IPS-15b (cell line): Measurements from ENCODE around the gene TMEM218.

Source experiments
- H3K27me3 ChIP-seq: one replicate; pipeline ENCODE4 v1.6.1; 2013; ENCODE audit warnings: low read length; ENCODE audit not compliant: control insufficient read depth, insufficient read depth
- H3K36me3 ChIP-seq: one replicate; pipeline ENCODE4 v1.6.1; 2013; ENCODE audit warnings: low read length; ENCODE audit not compliant: control insufficient read depth, insufficient read depth
- H3K4me1 ChIP-seq: one replicate; pipeline ENCODE4 v1.6.1; 2013; ENCODE audit warnings: mild to moderate bottlenecking, low read length; ENCODE audit not compliant: control insufficient read depth, insufficient read depth
- H3K4me3 ChIP-seq: one replicate; pipeline ENCODE4 v1.5.1; 2013; ENCODE audit warnings: low read depth, low read length
- H3K9ac ChIP-seq: one replicate; pipeline ENCODE4 v1.6.1; 2013; ENCODE audit warnings: low read depth, mild to moderate bottlenecking, low read length
- H3K9me3 ChIP-seq: one replicate; pipeline ENCODE4 v1.6.1; 2013; ENCODE audit warnings: mild to moderate bottlenecking, low read length; ENCODE audit not compliant: control insufficient read depth, insufficient read depth

The TMEM218 gene

DNA sequence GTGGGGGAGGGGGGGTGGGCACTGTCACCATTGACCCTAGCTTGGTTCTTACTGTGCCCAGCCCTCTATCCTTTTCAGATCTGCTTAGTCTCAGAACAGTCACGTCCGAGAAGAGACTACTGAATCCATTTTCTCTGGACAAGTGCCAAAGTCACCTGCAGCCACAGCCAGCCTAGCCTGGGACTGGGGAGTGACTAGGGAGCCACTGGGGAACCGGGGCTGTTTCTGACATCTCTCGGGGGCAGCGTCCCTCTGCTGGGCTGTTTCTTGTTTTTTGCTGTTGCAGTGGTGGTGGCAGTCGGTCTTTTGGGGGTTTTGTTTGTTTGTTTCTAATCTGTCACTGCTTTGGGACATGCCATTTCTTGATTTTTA is 39.6 kb downstream of the TMEM218 start:
- no peaks in the 10 kb centered on the region for H3K4me1 ChIP-seq
- H3K27me3 ChIP-seq, result peaks cover 2% of the 10 kb centered on the region
- H3K9me3 ChIP-seq, result no peaks in the 10 kb centered on the region
- H3K9ac ChIP-seq, result no peak overlapping the region
- no peak overlapping the region for H3K4me3 ChIP-seq
- H3K36me3 ChIP-seq, result no peaks in the 10 kb centered on the region

DNA sequence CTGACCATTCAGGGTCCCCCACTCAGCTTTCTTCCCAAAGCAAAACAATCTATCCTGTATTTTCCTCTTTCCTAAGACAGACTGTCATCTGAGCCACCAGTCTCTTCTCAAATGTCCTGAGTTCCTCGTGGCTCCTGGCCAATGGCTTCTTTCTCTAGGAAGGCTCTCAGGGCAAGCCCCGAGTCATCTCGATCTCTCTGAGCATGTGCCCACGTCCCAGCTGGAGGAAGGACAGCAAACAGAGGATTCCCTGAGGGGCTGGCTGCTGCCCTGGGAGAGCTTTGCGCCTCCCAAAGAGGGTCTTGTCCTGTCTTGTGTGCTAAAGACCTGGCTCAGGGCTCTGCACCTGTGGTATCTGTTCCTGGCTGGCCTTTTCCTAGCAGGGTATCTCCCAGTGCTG is 40.0 kb downstream of the TMEM218 start:
- no peaks in the 10 kb centered on the region for H3K4me1 ChIP-seq
- H3K36me3 ChIP-seq, result no peaks in the 10 kb centered on the region
- no peaks in the 10 kb centered on the region for H3K9me3 ChIP-seq
- no peak overlapping the region for H3K4me3 ChIP-seq
- H3K9ac ChIP-seq, result no peak overlapping the region
- H3K27me3 ChIP-seq, result peaks cover 2% of the 10 kb centered on the region

DNA sequence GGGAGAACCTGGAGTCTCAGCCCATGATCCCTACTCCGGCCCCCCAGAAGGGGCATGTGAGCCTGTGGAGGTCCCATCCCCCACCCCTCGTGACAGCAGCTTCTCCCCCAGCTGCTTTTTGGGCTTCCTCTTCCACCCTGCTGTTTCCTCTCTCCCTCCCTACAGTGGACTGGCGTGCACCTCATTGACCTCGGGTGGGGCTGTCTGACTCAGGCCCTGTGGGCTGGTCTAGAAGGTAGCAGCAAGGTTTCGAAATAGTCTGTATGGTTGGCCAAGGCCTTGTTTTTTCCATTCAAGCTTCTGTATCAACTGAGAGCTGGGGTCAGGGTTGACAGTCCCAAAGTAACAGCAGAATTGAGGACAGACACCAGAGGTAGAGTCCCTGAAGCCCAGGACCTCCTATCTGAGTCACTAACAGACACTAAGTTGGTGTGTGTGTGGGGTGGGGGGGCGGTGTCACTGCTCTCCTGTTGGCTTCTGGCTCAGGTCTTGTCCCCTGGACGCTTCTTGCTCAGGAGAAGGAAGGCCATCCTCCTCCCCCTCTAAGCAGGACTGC is 40.6 kb downstream of the TMEM218 start:
- peaks cover 6% of the 10 kb centered on the region for H3K27me3 ChIP-seq

DNA sequence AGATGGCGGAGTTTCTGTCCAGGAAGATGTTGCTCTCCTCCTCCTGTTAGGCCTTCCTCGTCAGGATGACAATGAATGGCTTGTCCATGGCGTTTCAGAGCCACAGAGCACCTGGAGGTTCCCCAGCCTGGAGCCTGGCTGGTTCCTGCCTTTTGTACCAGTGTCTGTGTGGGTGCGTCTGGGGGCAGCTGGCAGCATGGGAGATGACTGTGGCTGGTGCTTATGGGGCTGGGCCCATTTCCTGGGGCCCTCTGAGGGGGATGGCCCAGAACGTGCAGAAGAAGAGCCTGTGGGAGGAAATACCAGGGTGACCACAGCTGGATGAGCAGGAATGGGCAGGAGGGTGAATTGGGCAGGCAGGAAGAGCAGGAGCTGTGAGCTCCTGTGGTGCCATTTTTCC is 41.6 kb downstream of the TMEM218 start:
- Histone ChIP-seq H3K9ac (no peak overlapping the region), H3K9me3 (no peaks in the 10 kb centered on the region), H3K36me3 (no peaks in the 10 kb centered on the region), H3K4me3 (no peak overlapping the region), H3K27me3 (peaks cover 13% of the 10 kb centered on the region), H3K4me1 (no peaks in the 10 kb centered on the region)

More for the DNA sequence above, 40.6 kb downstream of the TMEM218 start:
- Histone ChIP-seq H3K4me3 (no peak overlapping the region), H3K9me3 (no peaks in the 10 kb centered on the region), H3K9ac (no peak overlapping the region), H3K36me3 (no peaks in the 10 kb centered on the region), H3K4me1 (no peaks in the 10 kb centered on the region)

DNA sequence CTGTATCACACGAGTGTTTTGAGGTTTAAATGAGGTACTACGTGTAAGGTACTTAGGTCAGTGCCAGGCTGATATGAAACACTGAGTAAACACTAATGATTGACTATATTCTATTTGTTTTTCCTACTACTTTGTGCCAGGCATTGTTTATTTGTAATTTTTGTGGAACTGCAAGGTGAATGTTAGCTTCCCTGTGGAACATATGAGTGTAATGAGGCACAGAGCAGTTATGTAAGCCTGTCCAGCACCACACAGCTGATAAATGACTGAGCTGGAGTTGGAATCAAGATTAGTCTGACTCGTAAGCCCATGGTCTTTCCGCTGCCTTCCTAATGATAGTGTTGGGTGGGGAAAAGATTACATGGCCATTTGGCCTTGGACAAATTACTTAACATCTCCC is 42.4 kb downstream of the TMEM218 start:
- Histone ChIP-seq H3K4me3 (no peak overlapping the region), H3K27me3 (peaks cover 20% of the 10 kb centered on the region), H3K36me3 (no peaks in the 10 kb centered on the region), H3K9me3 (no peaks in the 10 kb centered on the region), H3K9ac (no peak overlapping the region), H3K4me1 (no peaks in the 10 kb centered on the region)

DNA sequence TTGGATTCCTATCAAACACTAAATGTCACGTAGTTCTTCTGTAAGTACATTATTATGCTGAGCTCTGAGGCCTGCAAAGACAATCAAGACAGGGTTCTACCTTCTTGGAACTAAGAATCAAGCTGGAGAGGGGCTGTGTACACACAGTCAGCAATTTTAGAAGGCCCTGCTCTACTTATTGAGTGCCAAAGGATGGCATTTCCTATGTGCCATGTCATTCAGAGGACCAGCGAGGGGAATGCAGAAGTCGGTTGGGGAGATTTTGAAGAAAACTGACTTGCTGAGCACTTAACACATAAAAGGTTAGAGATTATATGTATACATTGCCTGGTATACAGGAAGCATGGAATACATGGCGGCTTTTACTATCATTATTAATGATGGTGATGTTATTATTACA is 43.1 kb downstream of the TMEM218 start:
- H3K36me3 ChIP-seq, result no peaks in the 10 kb centered on the region
- no peaks in the 10 kb centered on the region for H3K9me3 ChIP-seq
- H3K9ac ChIP-seq, result no peak overlapping the region
- peaks cover 21% of the 10 kb centered on the region for H3K27me3 ChIP-seq
- H3K4me3 ChIP-seq, result no peak overlapping the region
- H3K4me1 ChIP-seq, result no peaks in the 10 kb centered on the region

DNA sequence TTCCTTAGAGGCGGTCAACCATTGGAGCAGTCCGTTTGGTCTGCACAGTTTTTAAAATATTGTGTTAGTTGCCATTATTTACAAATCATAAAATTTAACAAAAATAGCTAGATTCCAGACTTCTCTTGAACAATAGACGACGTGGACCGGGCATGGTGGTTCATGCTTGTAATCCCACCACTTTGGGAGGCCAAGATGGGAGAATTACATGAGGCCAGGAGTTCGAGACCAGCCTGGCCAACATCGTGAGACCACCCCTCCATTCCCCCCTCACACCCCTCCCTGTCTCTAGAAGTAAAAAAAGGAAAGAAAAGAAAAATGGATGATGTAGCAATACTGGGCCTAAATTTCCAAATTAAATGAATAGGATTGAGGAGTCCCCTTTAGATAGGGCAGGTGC is 47.4 kb downstream of the TMEM218 start:
- H3K9ac ChIP-seq, result no peak overlapping the region
- no peaks in the 10 kb centered on the region for H3K9me3 ChIP-seq
- no peaks in the 10 kb centered on the region for H3K36me3 ChIP-seq
- H3K27me3 ChIP-seq, result peaks cover 46% of the 10 kb centered on the region
- H3K4me3 ChIP-seq, result peak overlapping the region; percentile 70
- H3K4me1 ChIP-seq, result no peaks in the 10 kb centered on the region

DNA sequence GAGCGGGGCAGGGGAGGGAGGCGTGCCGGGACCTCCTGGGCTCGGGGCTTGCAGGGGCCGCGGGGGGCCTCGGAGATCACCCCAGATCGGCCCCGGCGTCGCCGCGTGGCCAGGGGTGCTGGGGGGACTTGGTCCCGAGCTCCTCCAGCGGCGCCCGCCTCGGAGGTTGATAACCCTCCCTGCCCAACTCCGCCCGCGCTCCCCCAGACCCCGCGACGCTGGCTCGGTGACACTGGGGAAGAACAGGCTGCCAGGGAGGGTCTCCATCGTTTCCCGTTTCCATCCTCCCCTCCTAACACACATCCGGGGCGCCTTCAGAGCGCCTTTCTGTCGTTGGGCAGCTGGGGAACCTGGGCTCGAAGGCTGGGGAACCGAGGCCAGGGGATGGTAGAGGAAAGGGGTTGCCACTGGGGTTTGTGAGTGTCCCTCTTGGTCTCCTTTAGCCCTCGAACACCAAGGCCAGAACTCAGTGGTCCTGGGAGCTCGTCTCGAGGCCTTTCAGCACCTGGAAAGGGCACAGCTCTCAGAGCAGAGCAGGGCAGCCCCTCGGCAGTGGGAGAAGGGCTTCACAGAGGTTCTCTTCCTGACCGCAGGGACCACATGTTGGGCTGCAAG is 47.9 kb downstream of the TMEM218 start:
- H3K36me3 ChIP-seq, result no peaks in the 10 kb centered on the region
- peaks cover 46% of the 10 kb centered on the region for H3K27me3 ChIP-seq
- H3K4me3 ChIP-seq, result peak overlapping the region; percentile 70
- H3K9me3 ChIP-seq, result no peaks in the 10 kb centered on the region
- H3K4me1 ChIP-seq, result no peaks in the 10 kb centered on the region
- no peak overlapping the region for H3K9ac ChIP-seq

DNA sequence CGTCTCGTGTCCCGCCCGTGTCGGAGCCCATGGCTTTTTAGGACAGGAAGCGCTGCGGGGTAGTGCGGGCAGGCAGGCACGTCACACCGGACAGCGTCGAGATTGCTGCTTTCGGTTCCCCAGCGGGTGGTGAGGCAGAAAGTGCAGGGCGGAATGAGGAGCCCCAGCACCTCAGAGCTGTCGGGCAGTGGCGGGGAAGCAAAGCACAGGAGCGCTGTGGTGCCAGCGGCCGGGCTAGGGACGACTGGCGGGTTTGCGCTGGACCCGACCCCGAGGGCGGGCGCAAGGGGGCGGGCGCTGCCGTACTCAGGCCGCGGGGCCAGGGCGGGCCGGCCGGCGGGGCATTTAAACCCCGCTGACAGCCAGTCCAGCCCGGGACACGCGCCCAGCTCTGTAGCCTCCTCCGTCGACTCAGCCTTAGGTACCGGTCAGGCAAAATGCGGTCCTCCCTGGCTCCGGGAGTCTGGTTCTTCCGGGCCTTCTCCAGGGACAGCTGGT is 48.4 kb downstream of the TMEM218 start, which contains the start of gene SLC37A2:
TSS of gene SLC37A2 (plus strand) at position 375 of the 498 bp plus-strand sequence. CDS start at position 438, 63 bp downstream.
- no peak within 1 kb of the TSS for H3K9ac ChIP-seq
- no peaks in the 10 kb centered on the region for H3K4me1 ChIP-seq
- peak within 1 kb of the TSS; percentile 70 for H3K4me3 ChIP-seq
- H3K27me3 ChIP-seq, result peaks cover 46% of the 10 kb centered on the region
- H3K9me3 ChIP-seq, result no peaks in the 10 kb centered on the region
- H3K36me3 ChIP-seq, result no peaks in the 10 kb centered on the region

DNA sequence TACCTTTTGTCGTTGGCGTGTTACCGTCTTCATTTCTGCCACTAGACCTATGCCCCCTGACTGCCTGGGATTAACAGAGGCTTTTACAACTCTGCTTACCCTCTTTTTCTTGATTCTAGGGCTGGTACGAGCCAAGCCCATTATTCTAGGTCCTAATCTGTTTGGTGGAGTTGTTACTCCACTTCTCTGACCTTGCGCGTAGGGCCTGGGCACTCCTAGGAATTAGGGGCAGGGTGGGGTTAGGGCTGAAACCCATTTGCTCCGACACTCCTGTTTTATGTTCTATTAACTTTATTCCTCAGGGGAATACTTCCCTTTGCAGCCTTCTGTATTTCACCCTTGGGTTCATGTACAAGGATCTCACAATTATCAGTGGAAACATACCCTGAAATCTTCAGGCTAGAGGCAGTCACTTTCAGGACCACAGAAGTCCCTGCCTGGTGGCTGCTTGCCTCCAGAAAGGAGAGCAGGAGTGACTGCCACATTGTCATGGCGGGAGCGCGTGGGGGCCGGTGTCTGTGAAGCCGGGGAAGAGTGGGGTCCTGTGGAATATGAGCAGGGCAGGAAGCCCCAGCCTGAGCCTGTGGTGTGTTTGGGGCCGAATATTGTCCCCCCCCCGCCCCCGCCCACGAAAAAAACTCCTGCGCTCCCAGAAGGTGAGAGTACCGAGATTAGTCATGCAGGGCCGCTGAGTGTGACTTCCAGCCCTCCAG is 49.1 kb downstream of the TMEM218 start:
- H3K4me3 ChIP-seq, result peak overlapping the region; percentile 70
- no peaks in the 10 kb centered on the region for H3K9me3 ChIP-seq
- no peaks in the 10 kb centered on the region for H3K36me3 ChIP-seq
- peaks cover 46% of the 10 kb centered on the region for H3K27me3 ChIP-seq
- no peaks in the 10 kb centered on the region for H3K4me1 ChIP-seq
- H3K9ac ChIP-seq, result no peak overlapping the region

DNA sequence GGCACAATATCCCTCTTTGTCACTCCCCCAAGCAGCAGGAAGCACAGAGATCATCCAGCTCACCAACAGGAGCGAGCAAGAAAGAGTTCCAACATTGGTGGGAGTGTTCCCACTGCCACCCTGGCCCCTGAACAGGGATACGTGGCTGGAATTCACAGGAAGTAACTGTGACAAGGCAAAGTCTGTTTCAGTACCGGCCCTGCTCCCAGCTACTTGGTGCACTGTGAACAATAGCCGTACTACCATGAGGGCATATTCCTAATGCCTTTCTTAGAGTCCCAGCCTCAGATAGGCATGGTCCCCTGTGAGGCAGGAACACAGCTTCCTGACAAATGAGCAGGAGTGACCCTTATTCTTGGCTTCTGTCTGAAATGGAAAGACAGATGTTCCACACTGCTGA is 50.1 kb downstream of the TMEM218 start:
- Histone ChIP-seq H3K27me3 (peaks cover 46% of the 10 kb centered on the region), H3K9me3 (no peaks in the 10 kb centered on the region), H3K4me1 (no peaks in the 10 kb centered on the region), H3K4me3 (no peak overlapping the region), H3K9ac (no peak overlapping the region), H3K36me3 (no peaks in the 10 kb centered on the region)

DNA sequence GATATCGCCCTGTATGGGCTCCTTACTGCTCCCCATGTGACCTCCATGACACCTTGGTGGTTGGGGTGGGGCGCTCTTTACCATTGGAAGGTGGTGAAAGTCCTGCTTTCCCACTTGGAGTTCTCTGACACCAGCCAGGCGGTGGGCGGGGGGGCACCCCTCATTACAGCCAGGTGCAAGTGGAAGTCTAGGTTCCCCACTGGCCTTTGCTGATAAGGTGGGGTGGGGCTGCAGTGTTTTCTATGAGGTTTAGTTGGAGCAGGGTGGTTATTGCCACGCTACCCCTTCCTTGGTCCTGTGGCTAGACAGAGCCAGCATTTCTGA is 53.8 kb downstream of the TMEM218 start:
- Histone ChIP-seq H3K4me1 (no peaks in the 10 kb centered on the region), H3K9ac (no peak overlapping the region), H3K9me3 (no peaks in the 10 kb centered on the region), H3K4me3 (no peak overlapping the region), H3K27me3 (peaks cover 24% of the 10 kb centered on the region), H3K36me3 (no peaks in the 10 kb centered on the region)
